ENCODE results near the gene PRDM2. TPM values are rescaled to one million over a fixed set of nuclear protein-coding genes. Genes with fewer than 3 reads are reported as not detected.
"Not testable (repeated sequence)": the region's sequence is repeated elsewhere in the genome, so short reads cannot be mapped to it uniquely, and the experiment has no call there.

The PRDM2 gene
- total RNA-seq, 1 donor from 2014 or later, result 10.3 TPM

DNA sequence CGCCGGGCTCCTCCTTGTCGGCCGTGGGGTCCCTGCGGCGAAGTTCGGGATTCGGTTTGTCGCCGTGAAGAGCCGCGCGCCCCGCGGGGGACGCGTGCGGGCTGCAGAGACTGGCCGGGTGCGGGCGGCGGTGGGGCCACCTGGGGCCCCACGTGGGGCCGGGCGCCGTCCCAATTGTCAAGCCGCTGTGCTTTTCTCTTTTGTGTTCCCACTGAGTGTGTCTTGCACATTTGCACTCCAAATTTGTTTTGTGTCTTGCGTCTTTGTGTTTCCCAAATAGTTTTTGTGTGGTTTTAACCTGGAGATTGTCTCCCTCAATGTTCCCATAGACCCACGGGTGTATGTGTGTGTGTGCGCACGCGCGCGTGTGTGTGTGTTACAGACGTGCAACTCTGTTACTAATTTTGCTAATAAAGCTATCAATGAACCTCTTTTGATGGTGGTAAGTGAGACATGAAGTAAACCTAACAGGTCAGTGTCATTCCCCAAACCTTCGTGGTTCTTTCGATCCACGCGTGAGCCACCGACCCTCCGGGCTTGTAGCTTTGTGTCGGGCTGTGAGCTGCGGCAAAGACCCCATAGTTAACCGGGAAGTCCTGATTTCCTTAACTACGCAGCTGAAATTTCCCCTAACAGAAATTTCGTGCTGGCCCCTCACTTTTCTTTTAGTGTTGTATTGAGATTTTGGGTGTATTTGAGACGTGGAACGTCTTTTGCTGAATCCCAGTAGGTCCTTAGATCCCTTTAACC is 708 bp downstream of the PRDM2 start:
- DNase-seq (ENCODE audit: low read depth in 2 of 2), result peak; percentile 14 to 64

GRCh38 chr1:13701271-13701640 is 1.3 kb downstream of the PRDM2 start:
- no peak for DNase-seq (ENCODE audit: low read depth in 2 of 2)

GRCh38 chr1:13702425-13703127 is 2.6 kb downstream of the PRDM2 start:
- DNase-seq (ENCODE audit: low read depth in 2 of 2), result no peak

- DNase-seq (ENCODE audit: low read depth in 2 of 2), result no peak
These were observed 3.1 kb downstream of the PRDM2 start for GRCh38 chr1:13703128-13703513.

GRCh38 chr1:13703558-13704490 is 3.8 kb downstream of the PRDM2 start:
- DNase-seq (ENCODE audit: low read depth in 2 of 2), result no peak

GRCh38 chr1:13706046-13706445 is 6.1 kb downstream of the PRDM2 start:
- DNase-seq (ENCODE audit: low read depth in 2 of 2), result no peak

DNA sequence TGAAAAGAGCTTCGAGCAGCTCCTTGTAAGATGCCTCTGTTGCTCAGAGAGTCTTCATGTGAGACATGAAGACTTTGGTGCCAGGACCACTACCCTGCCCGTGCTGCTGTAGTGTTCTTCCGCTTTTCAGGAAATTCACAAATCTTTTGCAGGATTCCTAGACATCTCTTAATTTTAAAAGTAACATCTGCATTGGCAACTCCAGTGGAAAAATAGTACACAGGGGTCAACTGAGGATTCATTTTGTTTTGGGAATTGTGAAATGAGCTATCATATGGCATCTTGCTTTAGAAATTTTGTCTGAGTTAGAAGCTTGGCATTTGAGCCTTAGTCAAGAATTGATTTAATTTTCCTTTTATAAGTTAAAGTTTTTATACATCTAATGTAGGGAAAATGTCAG is 7.2 kb downstream of the PRDM2 start:
- no peak for DNase-seq (ENCODE audit: low read depth in 2 of 2)

DNA sequence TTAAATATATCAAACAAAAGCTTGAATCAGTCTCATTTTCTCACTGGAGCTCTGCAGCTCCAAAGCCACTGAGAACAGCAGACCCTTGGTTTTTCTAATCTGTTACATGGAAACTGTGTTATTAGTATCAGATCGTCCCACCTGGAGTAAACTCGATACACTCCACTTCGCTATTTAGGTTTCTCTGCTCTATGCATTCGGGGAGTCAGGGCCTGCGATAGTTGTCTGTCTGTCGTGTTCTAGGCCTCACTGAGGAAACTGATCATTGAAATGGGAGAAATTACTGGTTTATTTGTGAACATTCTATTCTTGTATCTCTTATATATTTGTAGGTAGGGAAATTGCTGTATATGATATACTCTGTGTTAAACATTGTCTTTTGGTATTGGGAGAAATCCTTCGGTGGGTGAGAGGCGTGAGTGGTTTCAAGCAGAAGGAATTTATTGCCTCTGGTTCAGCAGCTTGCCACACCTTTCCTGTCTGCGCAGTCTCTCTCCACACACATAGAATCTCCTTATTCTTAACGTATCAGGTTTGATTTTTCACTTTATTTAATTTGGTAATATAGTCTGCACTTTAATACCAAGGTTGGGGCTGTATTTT is 8.5 kb downstream of the PRDM2 start:
- no peak for DNase-seq (ENCODE audit: low read depth in 2 of 2)

DNA sequence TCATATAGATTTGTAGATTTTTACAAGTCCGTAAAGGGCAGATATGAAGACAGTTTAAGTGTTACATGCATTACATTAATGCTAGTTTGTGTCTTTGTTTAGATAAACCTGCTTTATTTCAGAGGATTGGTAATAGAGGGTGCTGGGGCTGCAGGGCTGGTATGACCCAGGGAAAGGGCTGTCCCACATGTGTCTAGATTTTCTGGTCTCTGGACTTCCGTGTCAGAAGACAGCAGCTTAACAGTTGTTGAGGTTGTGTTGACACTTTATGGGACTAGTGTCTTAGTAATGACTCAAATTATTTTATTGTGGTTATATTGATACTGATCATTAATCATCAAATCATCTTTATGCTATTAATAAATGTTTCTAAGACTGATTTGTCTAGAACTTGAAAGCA is 10.1 kb downstream of the PRDM2 start:
- no peak for DNase-seq (ENCODE audit: low read depth in 2 of 2)

DNA sequence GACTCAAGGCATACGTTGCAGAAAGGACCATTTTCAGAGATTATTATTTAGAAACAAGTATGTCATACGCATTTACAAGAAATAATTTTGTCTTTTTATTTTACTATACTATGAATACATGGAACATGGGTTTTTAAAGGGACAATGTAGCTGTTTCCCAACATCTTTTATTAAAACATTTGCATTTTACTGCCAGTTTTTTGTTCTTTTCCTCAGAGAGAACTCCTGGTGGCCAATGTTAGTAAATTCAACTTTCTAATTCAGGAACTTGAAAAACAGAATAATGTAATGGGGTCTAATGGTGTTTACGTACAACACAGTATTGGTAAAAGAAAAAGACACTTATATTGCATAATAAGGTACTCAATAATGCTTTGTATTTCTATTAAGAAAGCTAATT is 14.9 kb downstream of the PRDM2 start:
- no peak for DNase-seq (ENCODE audit: low read depth in 2 of 2)

- not testable (repeated sequence) for DNase-seq (ENCODE audit: low read depth in 2 of 2)
These were observed 15.8 kb downstream of the PRDM2 start for GRCh38 chr1:13715616-13716287.

- DNase-seq (ENCODE audit: low read depth in 2 of 2), result no peak
These were observed 22.9 kb downstream of the PRDM2 start for GRCh38 chr1:13722808-13723360.

- DNase-seq (ENCODE audit: low read depth in 2 of 2), result no peak
These were observed 23.8 kb downstream of the PRDM2 start for GRCh38 chr1:13723810-13724209.

- peak; percentile 16 to 74 for DNase-seq (ENCODE audit: low read depth in 2 of 2)
These were observed 25.8 kb downstream of the PRDM2 start for GRCh38 chr1:13725714-13726175.

- DNase-seq (ENCODE audit: low read depth in 2 of 2), result no peak
These were observed 28.2 kb downstream of the PRDM2 start for GRCh38 chr1:13728091-13728715.

DNA sequence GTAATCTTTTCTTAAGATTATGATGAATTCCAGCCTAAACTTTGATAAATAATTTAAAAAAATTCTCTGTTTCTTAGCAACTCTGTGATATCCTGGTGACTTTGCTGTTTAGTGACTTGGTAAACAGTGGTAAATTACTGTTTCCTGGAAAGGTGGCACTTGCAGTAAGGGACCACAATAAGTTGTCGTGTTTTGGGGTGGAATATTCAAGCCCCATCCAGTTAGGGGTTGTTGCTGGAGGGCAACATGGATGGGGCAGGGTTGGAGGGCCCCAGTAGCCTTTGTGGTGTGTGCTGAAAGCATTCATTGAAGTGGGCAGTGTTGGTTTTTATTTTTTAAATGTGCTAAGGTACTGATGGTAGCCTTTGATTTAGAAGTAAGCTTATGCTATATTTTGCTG is 30.3 kb downstream of the PRDM2 start:
- DNase-seq (ENCODE audit: low read depth in 2 of 2), result no peak

DNA sequence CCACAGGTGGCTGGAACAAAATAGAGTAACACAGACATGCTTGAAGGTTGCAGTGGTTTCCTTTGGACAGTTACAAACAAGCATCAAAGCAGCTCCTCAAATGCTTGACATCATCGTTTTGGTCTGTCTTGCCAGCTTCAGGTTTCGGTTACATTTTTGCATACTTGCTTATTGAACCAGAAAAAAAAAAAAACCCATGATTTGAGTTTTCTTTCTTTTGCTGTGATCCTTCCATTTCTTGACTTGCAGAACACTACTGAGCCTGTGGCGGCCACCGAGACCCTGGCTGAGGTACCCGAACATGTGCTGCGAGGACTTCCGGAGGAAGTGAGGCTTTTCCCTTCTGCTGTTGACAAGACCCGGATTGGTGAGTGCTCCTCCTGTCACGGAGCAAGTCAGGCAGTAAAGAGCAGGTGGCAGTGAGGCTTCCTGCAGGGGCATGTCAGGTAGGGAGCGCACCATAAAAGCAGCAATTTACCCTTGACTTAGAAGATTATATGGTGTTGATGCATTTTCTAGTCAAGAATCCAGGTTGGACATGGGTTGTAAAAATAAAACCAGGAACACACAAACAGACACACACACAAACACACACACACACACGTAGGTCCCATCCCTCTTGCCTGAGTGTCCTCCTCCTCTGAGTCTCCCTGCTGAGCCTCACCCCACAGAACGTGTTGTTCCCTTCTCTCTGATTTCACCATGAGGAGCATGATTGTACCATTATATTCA is 30.9 kb downstream of the PRDM2 start:
- peak; percentile 47 to 89 for DNase-seq (ENCODE audit: low read depth in 2 of 2)

DNA sequence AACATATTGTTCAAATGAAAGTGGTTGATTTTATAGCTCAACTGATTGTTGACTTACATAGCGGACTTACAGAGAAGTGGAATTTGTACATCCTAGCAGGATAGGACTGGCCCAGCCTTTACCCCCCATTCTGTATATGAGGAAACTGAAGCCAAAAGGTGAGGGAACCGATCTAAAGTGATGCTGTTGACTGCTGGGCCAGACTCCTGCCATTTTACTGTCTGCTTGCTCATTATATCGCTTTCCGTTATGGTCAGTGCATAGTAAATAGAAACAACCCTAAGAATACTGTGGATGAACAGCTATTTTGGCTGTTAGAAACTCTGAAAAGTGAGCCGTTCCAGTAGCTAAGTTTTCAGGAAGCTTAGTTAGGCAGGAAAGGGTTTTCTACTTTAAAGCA is 31.9 kb downstream of the PRDM2 start:
- DNase-seq (ENCODE audit: low read depth in 2 of 2), result no peak

GRCh38 chr1:13732971-13733667 is 33.1 kb downstream of the PRDM2 start:
- peak in 1 of 2 donors; percentile 58 for DNase-seq (ENCODE audit: low read depth in 2 of 2)

Measured in lung microvascular endothelial cell (primary cell).